Stomach (tissue), 4 donors: Measurements from ENCODE around the gene SPART.

Source experiments
- EP300 ChIP-seq: sonication (generic); formaldehyde crosslinking; IDR thresholded peaks from one replicate; pipeline ENCODE4 v1.6.1; 2017; ENCODE audit warnings: antibody characterized with exemption
- TF ChIP-seq, protein P1 (sequence below), 7 experiments: fragments of 450-650 bp in 4 of 7; fragments of 200-600 bp in 3 of 7; sonication (generic) in 3 of 7; IDR thresholded peaks; one replicate each; pipeline ENCODE4 v1.5.1; 2016 to 2019; ENCODE audit warnings: antibody characterized with exemption in 7 of 7, control low read depth in 2 of 7, mild to moderate bottlenecking in 1 of 7

DNA sequence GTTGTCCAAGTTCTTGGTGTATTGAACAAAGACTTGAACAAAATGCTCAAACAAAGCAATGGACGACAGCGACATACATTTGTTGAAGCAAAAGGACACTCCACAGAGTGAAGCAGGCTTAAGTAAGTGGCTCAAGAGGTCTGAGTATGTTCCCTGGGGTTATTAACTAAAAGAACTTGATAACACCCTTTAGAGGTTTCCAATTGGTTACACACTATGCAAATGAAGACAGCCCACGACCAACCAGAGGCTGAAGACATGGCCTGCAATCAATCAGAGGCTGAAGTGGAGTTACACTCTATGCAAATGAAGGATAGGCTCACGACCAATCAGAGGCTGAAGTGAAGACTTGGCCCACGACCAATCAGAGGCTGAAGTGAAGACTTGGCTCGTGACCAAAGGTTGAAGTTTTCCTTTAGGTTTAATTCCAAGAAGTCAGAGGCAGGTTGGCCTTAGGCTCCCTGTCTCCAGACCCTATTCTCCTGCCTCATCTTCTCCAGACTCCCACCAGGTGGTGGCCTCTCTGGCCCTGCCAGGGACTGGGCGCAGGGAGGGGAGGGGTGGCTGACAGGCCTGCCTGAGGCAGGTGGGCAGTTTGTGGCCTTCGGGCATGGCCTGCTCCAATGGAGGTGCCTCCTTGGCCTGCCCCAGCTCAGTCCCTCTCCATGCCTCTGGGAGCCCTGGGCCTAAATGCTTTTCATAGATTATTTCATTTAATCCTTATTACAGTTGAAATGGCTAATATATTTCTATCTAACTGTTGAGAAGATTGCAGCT lies 86.6 kb downstream of the SPART start:
- TF ChIP-seq, protein P1, sequence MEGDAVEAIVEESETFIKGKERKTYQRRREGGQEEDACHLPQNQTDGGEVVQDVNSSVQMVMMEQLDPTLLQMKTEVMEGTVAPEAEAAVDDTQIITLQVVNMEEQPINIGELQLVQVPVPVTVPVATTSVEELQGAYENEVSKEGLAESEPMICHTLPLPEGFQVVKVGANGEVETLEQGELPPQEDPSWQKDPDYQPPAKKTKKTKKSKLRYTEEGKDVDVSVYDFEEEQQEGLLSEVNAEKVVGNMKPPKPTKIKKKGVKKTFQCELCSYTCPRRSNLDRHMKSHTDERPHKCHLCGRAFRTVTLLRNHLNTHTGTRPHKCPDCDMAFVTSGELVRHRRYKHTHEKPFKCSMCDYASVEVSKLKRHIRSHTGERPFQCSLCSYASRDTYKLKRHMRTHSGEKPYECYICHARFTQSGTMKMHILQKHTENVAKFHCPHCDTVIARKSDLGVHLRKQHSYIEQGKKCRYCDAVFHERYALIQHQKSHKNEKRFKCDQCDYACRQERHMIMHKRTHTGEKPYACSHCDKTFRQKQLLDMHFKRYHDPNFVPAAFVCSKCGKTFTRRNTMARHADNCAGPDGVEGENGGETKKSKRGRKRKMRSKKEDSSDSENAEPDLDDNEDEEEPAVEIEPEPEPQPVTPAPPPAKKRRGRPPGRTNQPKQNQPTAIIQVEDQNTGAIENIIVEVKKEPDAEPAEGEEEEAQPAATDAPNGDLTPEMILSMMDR (IDR thresholded peaks at IDR 0.05), result no peak
- no peak for TF ChIP-seq EP300
